GM12892 (cell line): Measurements from ENCODE around the gene USF2.

ENCODE experiments used
- POLR2A ChIP-seq: IDR thresholded peaks from 2 replicates; pipeline ENCODE4 v1.6.1; 2011; ENCODE audit warnings: low read depth, low read length, control low read depth
- POLR2AphosphoS5 ChIP-seq: IDR thresholded peaks from 2 replicates; pipeline ENCODE4 v1.6.1; 2011; ENCODE audit warnings: low read depth, low read length, control low read depth

GRCh38 chr19:35285095-35285449, 16.3 kb downstream of the USF2 start:
- TF ChIP-seq POLR2A (no peak), POLR2AphosphoS5 (no peak)
